IPS DF 6.9 (cell line): Measurements from ENCODE around the gene CADM4.
"Not testable (repeated sequence)": the region's sequence is repeated elsewhere in the genome, so short reads cannot be mapped to it uniquely, and the experiment has no call there.

ENCODE experiments used
- DNase-seq: peaks from one replicate; pipeline ENCODE4 v3.0.0-alpha.2; 2013; ENCODE audit warnings: low read depth, low spot score
- H3K27ac ChIP-seq: one replicate; pipeline ENCODE4 v1.5.1; 2013; ENCODE audit warnings: low read length, control low read depth
- H3K27me3 ChIP-seq: 2 replicates; pipeline ENCODE4 v1.6.1; 2013; ENCODE audit warnings: mild to moderate bottlenecking, low read length; ENCODE audit not compliant: control insufficient read depth, insufficient read depth
- H3K36me3 ChIP-seq: 2 replicates; pipeline ENCODE4 v1.6.1; 2013; ENCODE audit warnings: low read length; ENCODE audit not compliant: control insufficient read depth, insufficient read depth
- H3K4me1 ChIP-seq: 2 replicates; pipeline ENCODE4 v1.6.1; 2013; ENCODE audit warnings: low read length; ENCODE audit not compliant: control insufficient read depth, insufficient read depth
- H3K4me3 ChIP-seq: 2 replicates; pipeline ENCODE4 v1.5.1; 2013; ENCODE audit warnings: mild to moderate bottlenecking, low read length
- H3K9me3 ChIP-seq: 2 replicates; pipeline ENCODE4 v1.6.1; 2013; ENCODE audit warnings: low read length, inconsistent platforms; ENCODE audit not compliant: control insufficient read depth, insufficient read depth
- WGBS: extraction: QIAGEN DNeasy Blood & Tissue Kit; methylation state at CpG from one replicate; pipeline ENCODE4 v1.1.7; 2013; ENCODE audit warnings: mixed read lengths, missing lambda C conversion rate; ENCODE audit not compliant: insufficient read length, insufficient coverage; 5-methylcytosine and 5-hydroxymethylcytosine counted together

CADM4 gene

GRCh38 chr19:43609872-43610271 lies 29.8 kb downstream of the CADM4 start:
- no peaks in the 10 kb centered on the region; the same call in 1 of the 2 replicates for H3K36me3 ChIP-seq
- H3K27me3 ChIP-seq = no peaks in the 10 kb centered on the region
- no peaks in the 10 kb centered on the region for H3K9me3 ChIP-seq
- no peak overlapping the region for H3K27ac ChIP-seq
- no peak overlapping the region for H3K4me3 ChIP-seq
- no peak for DNase-seq
- H3K4me1 ChIP-seq = no peaks in the 10 kb centered on the region
- no CpG with 5 or more reads among the region's 7 CpGs for WGBS

GRCh38 chr19:43607238-43608205 lies 32.1 kb downstream of the CADM4 start:
- Histone ChIP-seq H3K36me3 (no peaks in the 10 kb centered on the region; the same call in 1 of the 2 replicates), H3K27ac (no peak overlapping the region), H3K9me3 (no peaks in the 10 kb centered on the region), H3K4me3 (no peak overlapping the region), H3K4me1 (no peaks in the 10 kb centered on the region), H3K27me3 (no peaks in the 10 kb centered on the region)
- no peak for DNase-seq
- WGBS = no CpG with 5 or more reads among the region's 28 CpGs

GRCh38 chr19:43606569-43607229 lies 33.0 kb downstream of the CADM4 start:
- H3K4me3 ChIP-seq = no peak overlapping the region
- no peaks in the 10 kb centered on the region for H3K27me3 ChIP-seq
- H3K4me1 ChIP-seq = no peaks in the 10 kb centered on the region
- WGBS = no CpG with 5 or more reads among the region's 7 CpGs
- no peaks in the 10 kb centered on the region for H3K9me3 ChIP-seq
- H3K36me3 ChIP-seq = no peaks in the 10 kb centered on the region; the same call in 1 of the 2 replicates
- DNase-seq = no peak
- H3K27ac ChIP-seq = no peak overlapping the region

- H3K4me3 ChIP-seq = no peak overlapping the region
- DNase-seq = no peak
- no peaks in the 10 kb centered on the region for H3K4me1 ChIP-seq
- no peak overlapping the region for H3K27ac ChIP-seq
- H3K9me3 ChIP-seq = no peaks in the 10 kb centered on the region
- no peaks in the 10 kb centered on the region for H3K27me3 ChIP-seq
- H3K36me3 ChIP-seq = no peaks in the 10 kb centered on the region; the same call in 1 of the 2 replicates
- no CpG with 5 or more reads among the region's 7 CpGs for WGBS
Observed at GRCh38 chr19:43605875-43606568, 33.6 kb downstream of the CADM4 start.

GRCh38 chr19:43600326-43600725 lies 39.3 kb downstream of the CADM4 start:
- H3K36me3 ChIP-seq, H3K4me1 ChIP-seq, H3K27ac ChIP-seq, H3K4me3 ChIP-seq, DNase-seq, H3K27me3 ChIP-seq, H3K9me3 ChIP-seq: not testable (repeated sequence)
- WGBS = no CpG with 5 or more reads among the region's 5 CpGs

- Histone ChIP-seq H3K27ac (no peak overlapping the region), H3K4me1 (no peaks in the 10 kb centered on the region), H3K27me3 (no peaks in the 10 kb centered on the region), H3K9me3 (no peaks in the 10 kb centered on the region), H3K4me3 (no peak overlapping the region), H3K36me3 (peaks cover 4% of the 10 kb centered on the region)
- no peak for DNase-seq
- no CpG with 5 or more reads among the region's 4 CpGs for WGBS
Observed at GRCh38 chr19:43599635-43600295, 39.9 kb downstream of the CADM4 start.

- no CpG with 5 or more reads among the region's 19 CpGs for WGBS
- H3K27me3 ChIP-seq = no peaks in the 10 kb centered on the region
- H3K4me1 ChIP-seq = no peaks in the 10 kb centered on the region
- peaks cover 4% of the 10 kb centered on the region for H3K36me3 ChIP-seq
- H3K4me3 ChIP-seq = no peak overlapping the region
- no peak for DNase-seq
- no peak overlapping the region for H3K27ac ChIP-seq
- H3K9me3 ChIP-seq = no peaks in the 10 kb centered on the region
Observed at GRCh38 chr19:43598445-43599240, 41.0 kb downstream of the CADM4 start.

- DNase-seq = no peak
- no peak overlapping the region for H3K4me3 ChIP-seq
- H3K4me1 ChIP-seq = no peaks in the 10 kb centered on the region
- H3K9me3 ChIP-seq = no peaks in the 10 kb centered on the region
- no peaks in the 10 kb centered on the region for H3K27me3 ChIP-seq
- H3K27ac ChIP-seq = no peak overlapping the region
- no CpG with 5 or more reads among the region's 5 CpGs for WGBS
- peaks cover 8% of the 10 kb centered on the region for H3K36me3 ChIP-seq
Observed at GRCh38 chr19:43597876-43598275, 41.8 kb downstream of the CADM4 start.

- Histone ChIP-seq H3K4me1 (no peaks in the 10 kb centered on the region), H3K36me3 (peaks cover 17% of the 10 kb centered on the region), H3K27me3 (no peaks in the 10 kb centered on the region), H3K27ac (no peak overlapping the region), H3K9me3 (no peaks in the 10 kb centered on the region), H3K4me3 (peak overlapping the region; percentile 56; the same call in 1 of the 2 replicates)
- DNase-seq = no peak
- WGBS = no CpG with 5 or more reads among the region's 7 CpGs
Observed at GRCh38 chr19:43596842-43597461, 42.7 kb downstream of the CADM4 start.
